COR-L47 (cell line): ENCODE data around the gene ZMAT5.

Experiments
- DNase-seq: peaks from one replicate; lab custom pipeline; 2025; lab: John Stamatoyannopoulos, UW

The ZMAT5 gene

GRCh38 chr22:29683536-29683935 is 83.3 kb downstream of the ZMAT5 start:
- no peak for DNase-seq
